ENCODE results near the gene SLK.

Gene SLK

DNA sequence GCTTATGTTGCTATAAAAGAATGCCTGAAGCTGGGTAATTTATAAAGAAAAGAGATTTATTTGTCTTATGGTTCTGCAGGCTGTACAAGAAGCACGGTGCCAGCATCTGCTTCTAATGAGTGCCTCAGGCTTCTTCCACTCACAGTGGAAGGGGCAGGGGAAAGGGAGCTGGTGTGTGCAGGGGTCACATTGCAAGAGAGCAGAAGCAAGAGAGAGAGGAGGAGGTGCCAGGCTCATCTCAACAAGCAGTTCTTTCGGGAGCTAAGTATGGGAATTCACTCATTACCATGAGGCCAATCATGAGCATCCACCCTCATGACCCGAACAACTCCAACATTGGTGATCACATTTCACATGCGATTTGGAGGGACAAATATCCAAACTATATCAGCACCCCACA, 17.2 kb upstream of the SLK start:
- TF ChIP-seq SIN3A (IDR thresholded peaks at IDR 0.05; ENCODE audit: borderline replicate concordance, insufficient read depth, low read length) (no peak), POLR2AphosphoS5 (IDR thresholded peaks at IDR 0.05; ENCODE audit: low read depth, low read length) (no peak), TAF1 (IDR thresholded peaks at IDR 0.05; ENCODE audit: borderline replicate concordance, insufficient read depth, low read length) (no peak)

DNA sequence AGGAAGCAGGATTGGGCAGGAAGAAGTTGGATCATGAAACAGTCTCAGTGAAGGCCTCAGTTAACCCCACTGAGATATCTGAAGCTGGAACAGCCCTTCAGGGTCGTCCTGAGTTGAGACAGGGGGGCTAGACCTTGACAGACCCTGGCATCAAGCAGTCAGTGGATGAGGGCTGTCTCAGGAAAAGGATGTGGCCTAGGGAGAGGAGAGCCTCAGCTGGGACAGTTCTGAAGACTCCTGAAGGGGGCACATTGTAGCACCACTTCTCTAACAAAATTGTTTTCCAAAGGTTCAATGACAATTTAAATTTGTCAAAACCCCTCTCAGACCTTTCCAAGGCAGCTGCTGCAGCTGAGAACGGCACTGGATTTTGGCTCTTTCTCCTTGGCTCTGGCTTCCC, 15.8 kb upstream of the SLK start:
- TF ChIP-seq TAF1 (IDR thresholded peaks at IDR 0.05; ENCODE audit: borderline replicate concordance, insufficient read depth, low read length) = no peak
- TF ChIP-seq POLR2AphosphoS5 (IDR thresholded peaks at IDR 0.05; ENCODE audit: low read depth, low read length) = no peak
- TF ChIP-seq, protein P1, sequence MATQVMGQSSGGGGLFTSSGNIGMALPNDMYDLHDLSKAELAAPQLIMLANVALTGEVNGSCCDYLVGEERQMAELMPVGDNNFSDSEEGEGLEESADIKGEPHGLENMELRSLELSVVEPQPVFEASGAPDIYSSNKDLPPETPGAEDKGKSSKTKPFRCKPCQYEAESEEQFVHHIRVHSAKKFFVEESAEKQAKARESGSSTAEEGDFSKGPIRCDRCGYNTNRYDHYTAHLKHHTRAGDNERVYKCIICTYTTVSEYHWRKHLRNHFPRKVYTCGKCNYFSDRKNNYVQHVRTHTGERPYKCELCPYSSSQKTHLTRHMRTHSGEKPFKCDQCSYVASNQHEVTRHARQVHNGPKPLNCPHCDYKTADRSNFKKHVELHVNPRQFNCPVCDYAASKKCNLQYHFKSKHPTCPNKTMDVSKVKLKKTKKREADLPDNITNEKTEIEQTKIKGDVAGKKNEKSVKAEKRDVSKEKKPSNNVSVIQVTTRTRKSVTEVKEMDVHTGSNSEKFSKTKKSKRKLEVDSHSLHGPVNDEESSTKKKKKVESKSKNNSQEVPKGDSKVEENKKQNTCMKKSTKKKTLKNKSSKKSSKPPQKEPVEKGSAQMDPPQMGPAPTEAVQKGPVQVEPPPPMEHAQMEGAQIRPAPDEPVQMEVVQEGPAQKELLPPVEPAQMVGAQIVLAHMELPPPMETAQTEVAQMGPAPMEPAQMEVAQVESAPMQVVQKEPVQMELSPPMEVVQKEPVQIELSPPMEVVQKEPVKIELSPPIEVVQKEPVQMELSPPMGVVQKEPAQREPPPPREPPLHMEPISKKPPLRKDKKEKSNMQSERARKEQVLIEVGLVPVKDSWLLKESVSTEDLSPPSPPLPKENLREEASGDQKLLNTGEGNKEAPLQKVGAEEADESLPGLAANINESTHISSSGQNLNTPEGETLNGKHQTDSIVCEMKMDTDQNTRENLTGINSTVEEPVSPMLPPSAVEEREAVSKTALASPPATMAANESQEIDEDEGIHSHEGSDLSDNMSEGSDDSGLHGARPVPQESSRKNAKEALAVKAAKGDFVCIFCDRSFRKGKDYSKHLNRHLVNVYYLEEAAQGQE (IDR thresholded peaks at IDR 0.05; ENCODE audit: insufficient read depth in 1 of 2, low read depth in 2 of 2, low read length in 2 of 2) = no peak
- no peak for TF ChIP-seq FOXP2 (optimal IDR thresholded peaks at IDR 0.05; ENCODE audit: borderline replicate concordance, extremely low read depth, extremely low read length, insufficient read depth)
- no peak for TF ChIP-seq SIN3A (IDR thresholded peaks at IDR 0.05; ENCODE audit: borderline replicate concordance, insufficient read depth, low read length)

DNA sequence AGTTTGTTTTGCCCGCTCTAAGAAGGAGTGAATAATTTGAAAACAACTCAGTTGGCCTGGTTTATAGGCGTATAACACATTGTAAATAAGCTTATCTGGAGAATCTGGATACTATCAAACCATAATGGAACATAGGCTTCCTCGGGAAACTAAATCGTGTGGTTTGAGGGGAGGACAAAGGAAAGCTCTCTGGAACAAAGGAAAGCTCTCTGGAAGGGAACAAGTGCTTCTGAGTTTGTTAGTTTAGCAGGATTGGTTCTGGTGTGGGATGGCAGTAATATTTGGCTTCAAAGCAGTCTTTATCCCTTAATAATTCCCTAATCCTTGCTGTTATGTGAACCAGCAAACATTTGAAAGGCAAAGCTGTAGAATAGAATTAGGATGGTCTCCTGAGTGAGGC, 15.0 kb upstream of the SLK start:
- TF ChIP-seq, protein P1 (IDR thresholded peaks at IDR 0.05; ENCODE audit: insufficient read depth in 1 of 2, low read depth in 2 of 2, low read length in 2 of 2) = no peak
- TF ChIP-seq SIN3A (IDR thresholded peaks at IDR 0.05; ENCODE audit: borderline replicate concordance, insufficient read depth, low read length) = no peak
- TF ChIP-seq TAF1 (IDR thresholded peaks at IDR 0.05; ENCODE audit: borderline replicate concordance, insufficient read depth, low read length) = no peak
- no peak for TF ChIP-seq POLR2AphosphoS5 (IDR thresholded peaks at IDR 0.05; ENCODE audit: low read depth, low read length)
- no peak for TF ChIP-seq FOXP2 (optimal IDR thresholded peaks at IDR 0.05; ENCODE audit: borderline replicate concordance, extremely low read depth, extremely low read length, insufficient read depth)

DNA sequence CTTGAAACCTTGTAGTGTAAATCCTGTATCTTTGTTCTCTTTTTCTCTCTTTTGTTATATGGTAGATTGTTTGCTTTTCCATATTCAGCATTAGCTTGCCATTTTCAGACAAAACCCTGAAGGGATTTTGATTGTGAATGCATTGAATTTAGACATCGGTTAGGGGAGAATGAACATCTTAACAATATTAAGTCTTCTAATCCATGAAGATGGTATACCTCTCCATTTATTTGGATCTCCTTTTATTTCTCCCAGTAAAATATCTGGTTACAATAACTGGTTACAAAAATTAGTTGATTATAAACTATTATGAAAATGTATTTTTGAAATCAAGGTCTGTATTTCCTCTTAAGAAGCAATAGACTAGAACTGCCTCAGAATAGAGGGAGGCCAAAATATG, 12.4 kb upstream of the SLK start:
- no peak for TF ChIP-seq TAF1 (IDR thresholded peaks at IDR 0.05; ENCODE audit: borderline replicate concordance, insufficient read depth, low read length)
- no peak for TF ChIP-seq FOXP2 (optimal IDR thresholded peaks at IDR 0.05; ENCODE audit: borderline replicate concordance, extremely low read depth, extremely low read length, insufficient read depth)
- TF ChIP-seq, protein P1 (IDR thresholded peaks at IDR 0.05; ENCODE audit: insufficient read depth in 1 of 2, low read depth in 2 of 2, low read length in 2 of 2) = no peak
- TF ChIP-seq SIN3A (IDR thresholded peaks at IDR 0.05; ENCODE audit: borderline replicate concordance, insufficient read depth, low read length) = no peak
- TF ChIP-seq POLR2AphosphoS5 (IDR thresholded peaks at IDR 0.05; ENCODE audit: low read depth, low read length) = no peak

DNA sequence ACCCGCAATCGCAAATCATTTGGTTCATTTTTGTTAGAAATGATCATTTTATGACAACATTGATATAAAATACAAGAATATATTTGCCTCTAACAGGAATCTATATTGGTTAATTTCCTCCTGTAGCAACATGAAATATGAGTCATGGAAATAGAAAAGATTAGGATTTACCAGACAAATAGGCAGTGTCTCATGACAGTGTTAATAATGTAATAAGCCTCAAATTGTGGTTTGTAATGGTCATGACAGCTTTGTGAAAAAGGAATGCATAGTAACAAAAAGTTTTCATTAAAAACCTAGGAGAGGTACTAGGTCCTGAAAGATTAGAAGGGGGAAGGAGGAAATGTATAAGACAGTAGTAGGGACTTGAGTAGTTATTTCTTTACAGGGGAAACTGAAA, 7.9 kb upstream of the SLK start:
- TF ChIP-seq FOXP2 (optimal IDR thresholded peaks at IDR 0.05; ENCODE audit: borderline replicate concordance, extremely low read depth, extremely low read length, insufficient read depth) (no peak), TAF1 (IDR thresholded peaks at IDR 0.05; ENCODE audit: borderline replicate concordance, insufficient read depth, low read length) (no peak), SIN3A (IDR thresholded peaks at IDR 0.05; ENCODE audit: borderline replicate concordance, insufficient read depth, low read length) (no peak), POLR2AphosphoS5 (IDR thresholded peaks at IDR 0.05; ENCODE audit: low read depth, low read length) (no peak)
- TF ChIP-seq, protein P1 (IDR thresholded peaks at IDR 0.05; ENCODE audit: insufficient read depth in 1 of 2, low read depth in 2 of 2, low read length in 2 of 2) = no peak

Measured in PFSK-1 (cell line).